HEK293 (cell line): Measurements from ENCODE around the gene SERPINH1.

Experiments
- CTCF ChIA-PET: fragments of 350-600 bp; formaldehyde crosslinking; extraction: SDS; loops from one replicate; lab custom pipeline; 2021; ENCODE audit warnings: antibody characterized with exemption; lab: Yijun Ruan, JAX
- POLR2A ChIA-PET: fragments of 300-600 bp; formaldehyde crosslinking; extraction: SDS; loops from one replicate; lab custom pipeline; 2020; ENCODE audit warnings: antibody characterized with exemption, inconsistent platforms; lab: Yijun Ruan, JAX
- H3K27ac ChIP-seq: fragments of 200-500 bp; sonication (Bioruptor generic); 2 replicates; pipeline ENCODE4 v1.5.1; 2014; ENCODE audit warnings: low read depth, low read length, control low read depth, inconsistent platforms; ENCODE audit errors: extremely low read depth
- H3K36me3 ChIP-seq, 2 experiments: fragments of 200-500 bp in 1 of 2; sonication (Bioruptor generic) in 1 of 2; 1 replicate in 1 of 2; 2 replicates in 1 of 2; pipeline ENCODE4 v1.5.1; 2014 to 2017; ENCODE audit warnings: inconsistent platforms in 2 of 2, low read length in 2 of 2; ENCODE audit not compliant: control insufficient read depth in 2 of 2, insufficient read depth in 1 of 2
- H3K4me1 ChIP-seq: fragments of 200-500 bp; sonication (Bioruptor generic); 2 replicates; pipeline ENCODE4 v1.5.1; 2014; ENCODE audit warnings: mild to moderate bottlenecking, low read length, inconsistent platforms; ENCODE audit not compliant: control insufficient read depth, insufficient read depth
- H3K4me3 ChIP-seq: 2 replicates; pipeline ENCODE4 v1.5.1; 2011; ENCODE audit warnings: low read depth, mild to moderate bottlenecking, control low read depth, low read length, moderate library complexity
- H3K9me3 ChIP-seq: fragments of 200-500 bp; sonication (Bioruptor generic); 2 replicates; pipeline ENCODE4 v1.5.1; 2014; ENCODE audit warnings: low read depth, low read length, inconsistent platforms; ENCODE audit not compliant: control insufficient read depth, insufficient read depth
- GLI2 ChIP-seq: fragments of 450-650 bp; formaldehyde crosslinking; IDR thresholded peaks from 2 replicates; pipeline ENCODE4; 2017; ENCODE audit warnings: missing biosample characterization, missing genetic modification characterization, low read depth, borderline replicate concordance
- HOXC10 ChIP-seq: sonication (generic); formaldehyde crosslinking; IDR thresholded peaks from 2 replicates; pipeline ENCODE4 v1.8.1; 2023; ENCODE audit warnings: mild to moderate bottlenecking, missing genetic modification reagents
- OVOL3 ChIP-seq: fragments of 450-650 bp; formaldehyde crosslinking; IDR thresholded peaks from 2 replicates; pipeline ENCODE4 v1.5.1; 2016; ENCODE audit warnings: missing biosample characterization, missing genetic modification characterization
- SETDB1 ChIP-seq: IDR thresholded peaks from one replicate; pipeline ENCODE4 v1.6.1; 2017; ENCODE audit warnings: mild to moderate bottlenecking, low read length, moderate library complexity, mixed read lengths; ENCODE audit not compliant: insufficient read length
- ZBTB20 ChIP-seq: fragments of 450-650 bp; formaldehyde crosslinking; IDR thresholded peaks from 2 replicates; pipeline ENCODE4 v1.5.1; 2016; ENCODE audit warnings: missing biosample characterization, missing genetic modification characterization
- ZFP3 ChIP-seq: fragments of 450-650 bp; formaldehyde crosslinking; IDR thresholded peaks from 2 replicates; pipeline ENCODE4 v1.5.1; 2016; ENCODE audit warnings: low read depth, missing biosample characterization, missing genetic modification characterization
- ZFP69B ChIP-seq: fragments of 450-650 bp; formaldehyde crosslinking; IDR thresholded peaks from 2 replicates; pipeline ENCODE4 v1.5.1; 2016; ENCODE audit warnings: missing biosample characterization, missing genetic modification characterization
- ZNF184 ChIP-seq: fragments of 450-650 bp; IDR thresholded peaks from 2 replicates; pipeline ENCODE4 v1.5.1; 2018; ENCODE audit warnings: missing biosample characterization, mild to moderate bottlenecking, missing genetic modification characterization
- ZNF19 ChIP-seq: fragments of 450-650 bp; formaldehyde crosslinking; IDR thresholded peaks from 2 replicates; pipeline ENCODE4; 2016; ENCODE audit warnings: missing biosample characterization, missing genetic modification characterization, low read depth
- ZNF223 ChIP-seq: fragments of 450-650 bp; formaldehyde crosslinking; IDR thresholded peaks from 2 replicates; pipeline ENCODE4 v1.5.1; 2016; ENCODE audit warnings: missing biosample characterization, missing genetic modification characterization
- ZNF394 ChIP-seq: fragments of 450-650 bp; formaldehyde crosslinking; IDR thresholded peaks from 2 replicates; pipeline ENCODE4 v1.5.1; 2016; ENCODE audit warnings: missing biosample characterization, missing genetic modification characterization, mild to moderate bottlenecking, moderate library complexity, borderline replicate concordance
- ZNF416 ChIP-seq: fragments of 450-650 bp; formaldehyde crosslinking; IDR thresholded peaks from 2 replicates; pipeline ENCODE4 v1.5.1; 2016; ENCODE audit warnings: missing biosample characterization, missing genetic modification characterization
- ZNF426 ChIP-seq: fragments of 450-650 bp; formaldehyde crosslinking; IDR thresholded peaks from 2 replicates; pipeline ENCODE4 v1.5.1; 2017; ENCODE audit warnings: missing biosample characterization, missing genetic modification characterization, mild to moderate bottlenecking, inconsistent platforms, moderate library complexity
- ZNF580 ChIP-seq: fragments of 450-650 bp; formaldehyde crosslinking; IDR thresholded peaks from 2 replicates; pipeline ENCODE4 v1.5.1; 2016; ENCODE audit warnings: missing biosample characterization, missing genetic modification characterization
- ZNF585B ChIP-seq: fragments of 450-650 bp; formaldehyde crosslinking; IDR thresholded peaks from 2 replicates; pipeline ENCODE4 v1.5.1; 2016; ENCODE audit warnings: missing biosample characterization, missing genetic modification characterization
- ZNF654 ChIP-seq: fragments of 450-650 bp; formaldehyde crosslinking; IDR thresholded peaks from 2 replicates; pipeline ENCODE4 v1.5.1; 2016; ENCODE audit warnings: low read depth, missing biosample characterization, missing genetic modification characterization
- ZNF707 ChIP-seq: fragments of 450-650 bp; formaldehyde crosslinking; IDR thresholded peaks from 2 replicates; pipeline ENCODE4 v1.5.1; 2016; ENCODE audit warnings: missing biosample characterization, missing genetic modification characterization
- ZNF791 ChIP-seq: fragments of 450-650 bp; formaldehyde crosslinking; IDR thresholded peaks from 2 replicates; pipeline ENCODE4 v1.5.1; 2016; ENCODE audit warnings: missing biosample characterization, missing genetic modification characterization
- ZNF830 ChIP-seq: fragments of 450-650 bp; IDR thresholded peaks from 2 replicates; pipeline ENCODE4 v1.5.0; 2018; ENCODE audit warnings: missing biosample characterization, missing genetic modification characterization, low read depth, mild to moderate bottlenecking, moderate library complexity
- ZNF837 ChIP-seq: fragments of 450-650 bp; formaldehyde crosslinking; IDR thresholded peaks from 2 replicates; pipeline ENCODE4 v1.5.1; 2016; ENCODE audit warnings: missing biosample characterization, missing genetic modification characterization
- ZSCAN18 ChIP-seq: fragments of 450-650 bp; formaldehyde crosslinking; IDR thresholded peaks from 2 replicates; pipeline ENCODE4 v1.5.1; 2016; ENCODE audit warnings: missing biosample characterization, missing genetic modification characterization
- ZSCAN30 ChIP-seq: fragments of 450-650 bp; IDR thresholded peaks from 2 replicates; pipeline ENCODE4 v1.5.1; 2018; ENCODE audit warnings: missing biosample characterization, mild to moderate bottlenecking, missing genetic modification characterization, moderate library complexity
- TF ChIP-seq, protein P1 (sequence below): fragments of 450-650 bp; formaldehyde crosslinking; IDR thresholded peaks from 2 replicates; pipeline ENCODE4 v1.5.1; 2016; ENCODE audit warnings: missing biosample characterization, missing genetic modification characterization
- TF ChIP-seq, protein P2 (sequence below): fragments of 450-650 bp; formaldehyde crosslinking; IDR thresholded peaks from 2 replicates; pipeline ENCODE4 v1.5.1; 2016; ENCODE audit warnings: missing biosample characterization, missing genetic modification characterization
- TF ChIP-seq, protein P3 (sequence below): fragments of 450-650 bp; formaldehyde crosslinking; IDR thresholded peaks from 2 replicates; pipeline ENCODE4 v1.5.0; 2017; ENCODE audit warnings: missing biosample characterization, missing genetic modification characterization, borderline replicate concordance

SERPINH1 gene

DNA sequence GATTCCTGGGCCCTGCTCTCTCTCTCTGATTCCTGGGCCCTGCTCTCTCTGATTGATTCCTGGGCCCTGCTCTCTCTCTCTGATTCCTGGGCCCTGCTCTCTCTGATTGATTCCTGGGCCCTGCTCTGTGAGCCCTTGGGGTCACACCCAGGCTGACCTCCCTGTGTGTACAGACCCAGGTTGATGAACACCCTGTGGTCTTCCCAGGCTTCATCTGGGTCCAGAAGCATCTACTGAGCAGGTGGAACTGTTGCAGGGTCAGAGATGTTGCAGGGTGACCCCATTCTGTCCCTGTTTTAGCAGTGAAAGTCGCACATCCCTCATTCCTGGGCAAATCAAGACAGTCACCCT, 20.0 kb upstream of the SERPINH1 start:
- TF ChIP-seq GLI2 (no peak), ZFP3 (tag by site-specific recombination) (no peak), ZNF837 (tag by site-specific recombination) (no peak), ZNF394 (no peak), ZNF184 (tag by site-specific recombination) (no peak), ZBTB20 (tag by site-specific recombination) (0 out of 2 replicates have a peak, but pooled peaks have one; percentile 19), ZNF654 (no peak), HOXC10 (no peak)
- TF ChIP-seq, protein P1, sequence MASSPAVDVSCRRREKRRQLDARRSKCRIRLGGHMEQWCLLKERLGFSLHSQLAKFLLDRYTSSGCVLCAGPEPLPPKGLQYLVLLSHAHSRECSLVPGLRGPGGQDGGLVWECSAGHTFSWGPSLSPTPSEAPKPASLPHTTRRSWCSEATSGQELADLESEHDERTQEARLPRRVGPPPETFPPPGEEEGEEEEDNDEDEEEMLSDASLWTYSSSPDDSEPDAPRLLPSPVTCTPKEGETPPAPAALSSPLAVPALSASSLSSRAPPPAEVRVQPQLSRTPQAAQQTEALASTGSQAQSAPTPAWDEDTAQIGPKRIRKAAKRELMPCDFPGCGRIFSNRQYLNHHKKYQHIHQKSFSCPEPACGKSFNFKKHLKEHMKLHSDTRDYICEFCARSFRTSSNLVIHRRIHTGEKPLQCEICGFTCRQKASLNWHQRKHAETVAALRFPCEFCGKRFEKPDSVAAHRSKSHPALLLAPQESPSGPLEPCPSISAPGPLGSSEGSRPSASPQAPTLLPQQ (tag by site-specific recombination) = no peak
- Histone ChIP-seq H3K9me3 (no peaks in the 10 kb centered on the region), H3K4me3 (no peak overlapping the region), H3K36me3 (no peaks in the 10 kb centered on the region), H3K27ac (no peak overlapping the region), H3K4me1 (no peaks in the 10 kb centered on the region)
- POLR2A ChIA-PET = interaction anchor here (0.7 kb wide), 1 partner anchor 229 kb away, joined by 3 read pairs; no protein-coding TSS in a partner anchor
- CTCF ChIA-PET = interaction anchor here (1.6 kb wide), 1 partner anchor 35 kb away, joined by 9 read pairs; no protein-coding TSS in a partner anchor

- H3K27ac ChIP-seq = no peak overlapping the region
- CTCF ChIA-PET = interaction anchor here (1.0 to 1.6 kb wide), 2 partner anchors 10 to 33 kb away, joined by 6 to 9 read pairs; no protein-coding TSS in a partner anchor
- POLR2A ChIA-PET = no interaction called here
- H3K4me1 ChIP-seq = no peaks in the 10 kb centered on the region
- H3K4me3 ChIP-seq = no peak overlapping the region
- H3K9me3 ChIP-seq = no peaks in the 10 kb centered on the region
- H3K36me3 ChIP-seq = no peaks in the 10 kb centered on the region
- TF ChIP-seq SETDB1 = no peak
- TF ChIP-seq ZNF426 (tag by site-specific recombination) = no peak
- no peak for TF ChIP-seq OVOL3 (tag by site-specific recombination)
- TF ChIP-seq ZNF830 = no peak
- TF ChIP-seq ZNF585B (tag by site-specific recombination) = no peak
- no peak for TF ChIP-seq ZSCAN30 (tag by site-specific recombination)
- TF ChIP-seq ZNF707 (tag by site-specific recombination) = no peak
- TF ChIP-seq ZNF19 = no peak
These were observed 18.2 kb upstream of the SERPINH1 start for GRCh38 chr11:75543806-75544205.

- ChIA-PET POLR2A (no interaction called here), CTCF (interaction anchor here (0.6 to 2.3 kb wide), 16 partner anchors 13 to 1070 kb away, joined by 3 to 29 read pairs (median 4); no protein-coding TSS in a partner anchor)
- no peak overlapping the region for H3K27ac ChIP-seq
- no peak for TF ChIP-seq OVOL3 (tag by site-specific recombination)
- TF ChIP-seq ZFP69B = no peak
- TF ChIP-seq ZSCAN18 = no peak
- TF ChIP-seq ZNF223 (tag by site-specific recombination) = no peak
- TF ChIP-seq, protein P2, sequence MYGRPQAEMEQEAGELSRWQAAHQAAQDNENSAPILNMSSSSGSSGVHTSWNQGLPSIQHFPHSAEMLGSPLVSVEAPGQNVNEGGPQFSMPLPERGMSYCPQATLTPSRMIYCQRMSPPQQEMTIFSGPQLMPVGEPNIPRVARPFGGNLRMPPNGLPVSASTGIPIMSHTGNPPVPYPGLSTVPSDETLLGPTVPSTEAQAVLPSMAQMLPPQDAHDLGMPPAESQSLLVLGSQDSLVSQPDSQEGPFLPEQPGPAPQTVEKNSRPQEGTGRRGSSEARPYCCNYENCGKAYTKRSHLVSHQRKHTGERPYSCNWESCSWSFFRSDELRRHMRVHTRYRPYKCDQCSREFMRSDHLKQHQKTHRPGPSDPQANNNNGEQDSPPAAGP (tag by site-specific recombination) = no peak
- TF ChIP-seq ZNF791 (tag by site-specific recombination) = no peak
- TF ChIP-seq, protein P3, sequence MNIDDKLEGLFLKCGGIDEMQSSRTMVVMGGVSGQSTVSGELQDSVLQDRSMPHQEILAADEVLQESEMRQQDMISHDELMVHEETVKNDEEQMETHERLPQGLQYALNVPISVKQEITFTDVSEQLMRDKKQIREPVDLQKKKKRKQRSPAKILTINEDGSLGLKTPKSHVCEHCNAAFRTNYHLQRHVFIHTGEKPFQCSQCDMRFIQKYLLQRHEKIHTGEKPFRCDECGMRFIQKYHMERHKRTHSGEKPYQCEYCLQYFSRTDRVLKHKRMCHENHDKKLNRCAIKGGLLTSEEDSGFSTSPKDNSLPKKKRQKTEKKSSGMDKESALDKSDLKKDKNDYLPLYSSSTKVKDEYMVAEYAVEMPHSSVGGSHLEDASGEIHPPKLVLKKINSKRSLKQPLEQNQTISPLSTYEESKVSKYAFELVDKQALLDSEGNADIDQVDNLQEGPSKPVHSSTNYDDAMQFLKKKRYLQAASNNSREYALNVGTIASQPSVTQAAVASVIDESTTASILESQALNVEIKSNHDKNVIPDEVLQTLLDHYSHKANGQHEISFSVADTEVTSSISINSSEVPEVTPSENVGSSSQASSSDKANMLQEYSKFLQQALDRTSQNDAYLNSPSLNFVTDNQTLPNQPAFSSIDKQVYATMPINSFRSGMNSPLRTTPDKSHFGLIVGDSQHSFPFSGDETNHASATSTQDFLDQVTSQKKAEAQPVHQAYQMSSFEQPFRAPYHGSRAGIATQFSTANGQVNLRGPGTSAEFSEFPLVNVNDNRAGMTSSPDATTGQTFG (tag by site-specific recombination) = no peak
- TF ChIP-seq ZNF416 (tag by site-specific recombination) = no peak
- no peak for TF ChIP-seq ZNF580
- TF ChIP-seq ZSCAN30 (tag by site-specific recombination) = no peak
These were observed 14.9 kb upstream of the SERPINH1 start for GRCh38 chr11:75547177-75547576.

More at GRCh38 chr11:75547177-75547576, 14.9 kb upstream of the SERPINH1 start:
- Histone ChIP-seq H3K36me3 (no peaks in the 10 kb centered on the region), H3K4me1 (no peaks in the 10 kb centered on the region), H3K9me3 (no peaks in the 10 kb centered on the region), H3K4me3 (no peak overlapping the region)
